ENCODE results near the gene FTHL17.

FTHL17 gene

GRCh38 chrX:31036895-31037294 lies 34.9 kb downstream of the FTHL17 start:
- peak in 1 of 2 experiments; percentile 14 for DNase-seq

DNA sequence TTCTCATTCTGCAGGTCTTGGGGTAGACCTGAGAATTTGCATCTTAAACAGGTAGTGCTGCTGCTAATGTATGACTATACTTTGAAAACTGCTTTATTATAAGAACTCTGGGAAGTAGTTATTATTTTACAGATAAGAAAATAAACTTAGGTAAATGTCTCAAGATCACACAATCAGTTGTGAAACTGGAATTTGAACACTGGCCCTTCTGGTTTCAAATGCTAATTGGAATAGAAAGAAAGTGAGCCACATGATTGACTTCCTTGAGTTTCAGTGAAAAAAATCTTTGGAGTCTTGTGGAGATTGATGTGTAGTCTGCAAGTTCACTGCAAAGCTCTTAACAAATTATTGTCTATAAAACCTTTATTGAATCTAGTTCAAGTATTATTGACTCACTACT lies 44.5 kb downstream of the FTHL17 start:
- no peak for DNase-seq

DNA sequence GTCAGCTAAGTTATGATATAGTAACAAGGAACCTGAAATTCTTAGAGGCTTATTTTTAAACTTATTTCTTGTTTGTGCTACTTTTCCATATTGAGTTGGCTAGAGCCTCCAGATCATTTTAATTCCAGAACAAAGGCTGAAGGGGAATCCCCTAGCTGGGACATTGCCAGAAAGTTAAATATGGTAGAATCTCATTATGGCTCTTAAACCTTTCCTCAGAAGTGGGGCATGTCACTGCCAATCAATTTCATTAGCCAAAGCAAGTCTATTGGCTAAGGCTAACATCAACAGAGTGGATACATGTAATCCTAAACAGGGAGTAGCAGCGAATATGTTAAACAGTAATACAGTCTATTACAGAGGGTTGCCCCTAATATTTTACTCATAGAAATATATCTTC lies 47.0 kb downstream of the FTHL17 start:
- DNase-seq: no peak

DNA sequence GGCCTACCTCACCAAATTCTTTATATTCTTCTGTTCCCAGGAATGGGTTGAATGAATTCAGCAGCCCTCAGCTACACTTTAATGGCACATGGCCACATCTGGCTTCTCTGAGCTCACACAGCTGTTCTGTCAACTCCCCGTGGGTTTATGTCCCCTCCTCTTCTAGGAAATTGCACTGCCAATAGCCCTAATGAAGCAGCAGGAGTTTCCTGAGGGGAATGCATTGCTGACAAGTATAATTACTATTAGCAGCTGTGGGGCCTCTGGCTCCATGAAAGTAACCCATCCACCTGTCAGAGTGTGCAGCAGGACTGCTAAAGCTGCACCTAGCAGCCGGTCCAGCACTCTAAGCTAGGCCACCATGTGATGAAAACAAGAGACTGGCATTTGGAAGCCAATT lies 50.3 kb downstream of the FTHL17 start:
- DNase-seq: no peak

Data from NCI-H524 (cell line).